ENCODE measurements around the gene NCKAP5. TPM values are rescaled to one million over a fixed set of nuclear protein-coding genes. Genes with fewer than 3 reads are reported as not detected.

Gene NCKAP5
- total and polyA plus RNA-seq, 2 donors (not counting 1 experiment from before 2014, with no cell fraction given), result not detected

- Mint-ChIP-seq H3K27ac (no peak overlapping the region), H3K4me1 (no peaks in the 10 kb centered on the region), H3K4me3 (no peak overlapping the region), H3K27me3 (peaks cover 3% of the 10 kb centered on the region), H3K9me3 (ENCODE audit: insufficient read depth) (peaks cover 2% of the 10 kb centered on the region)
- intact Hi-C loops (cut with micrococcal nuclease), result no loop called here
- no peak for ATAC-seq (ENCODE audit: low read depth)
- H3K4me1 ChIP-seq (ENCODE audit: control insufficient read depth in 2 of 2, insufficient read depth in 2 of 2, low read length in 2 of 2), result no peaks in the 10 kb centered on the region
- WGBS (ENCODE audit: insufficient coverage), result 100% methylated on average over 1 of the region's 4 CpGs
- no peaks in the 10 kb centered on the region for H3K79me2 ChIP-seq (ENCODE audit: control insufficient read depth, insufficient read depth, low read length)
- no peak for DNase-seq
- H3K4me2 ChIP-seq (replicated peaks; ENCODE audit: low read depth, low read length, poor library complexity, severe bottlenecking), result no peak overlapping the region
- H3K9ac ChIP-seq (ENCODE audit: low read length), result no peak overlapping the region
- H4K20me1 ChIP-seq (ENCODE audit: control insufficient read depth, insufficient read depth, low read length, poor library complexity, severe bottlenecking), result no peaks in the 10 kb centered on the region
- H2AFZ ChIP-seq (ENCODE audit: insufficient read depth, low read depth, low read length, poor library complexity, severe bottlenecking), result no peak overlapping the region
- H3K9me3 ChIP-seq (ENCODE audit: control extremely low read depth in 1 of 3, control insufficient read depth in 2 of 3, insufficient read depth in 1 of 3, low read length in 2 of 3), result peaks cover 0 to 3% (median 0%) of the 10 kb centered on the region in 3 donors
- TF ChIP-seq EZH2 (IDR thresholded peaks at IDR 0.05; ENCODE audit: borderline replicate concordance, insufficient read depth, low read depth, low read length, poor library complexity, severe bottlenecking), result no peak
- no peak for TF ChIP-seq CTCF (IDR thresholded peaks at IDR 0.05)
- no peaks in the 10 kb centered on the region for H3K36me3 ChIP-seq (replicated peaks in 1 of 2; ENCODE audit: control extremely low read depth in 1 of 2, control insufficient read depth in 1 of 2, extremely low read depth in 1 of 2, insufficient read depth in 2 of 2, low read length in 1 of 2)
- CTCF ChIA-PET, result no interaction called here
- POLR2A ChIA-PET, result no interaction called here
- H3K27me3 ChIP-seq (replicated peaks in 1 of 4; ENCODE audit: control extremely low read depth in 1 of 4, control insufficient read depth in 3 of 4, insufficient read depth in 4 of 4, low read length in 3 of 4), result no peaks in the 10 kb centered on the region
- no peak overlapping the region for H3K27ac ChIP-seq (ENCODE audit: low read length in 2 of 2)
- H3K4me3 ChIP-seq (ENCODE audit: control extremely low read depth in 1 of 5, extremely low read depth in 1 of 5, insufficient read depth in 1 of 5, low read depth in 2 of 5, low read length in 4 of 5), result no peak overlapping the region
Observed at GRCh38 chr2:133218204-133218603, 350.1 kb downstream of the NCKAP5 start.

DNA sequence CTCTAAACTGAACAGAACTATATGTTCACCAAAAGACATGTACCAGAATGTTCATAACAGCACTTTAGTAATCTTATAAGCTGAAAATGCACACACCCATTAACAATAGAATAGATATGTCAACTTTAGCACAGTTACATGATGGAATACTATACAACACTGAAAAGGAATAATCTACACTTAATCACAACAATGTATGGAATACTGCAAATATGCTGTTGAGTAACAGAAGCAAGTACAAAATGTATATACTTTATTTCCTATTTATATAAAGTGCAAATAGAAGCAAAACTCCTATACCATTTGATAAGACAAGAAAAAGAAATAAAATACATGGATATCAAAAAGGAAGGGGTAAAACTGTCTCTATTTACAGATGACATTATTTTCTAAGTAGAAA, 352.8 kb downstream of the NCKAP5 start:
- CTCF ChIA-PET, result no interaction called here
- intact Hi-C loops (cut with micrococcal nuclease), result no loop called here

More for the DNA sequence above, 352.8 kb downstream of the NCKAP5 start:
- Histone ChIP-seq H4K20me1 (ENCODE audit: control insufficient read depth, insufficient read depth, low read length, poor library complexity, severe bottlenecking) (no peaks in the 10 kb centered on the region), H3K9ac (ENCODE audit: low read length) (no peak overlapping the region), H3K27me3 (replicated peaks in 1 of 4; ENCODE audit: control extremely low read depth in 1 of 4, control insufficient read depth in 3 of 4, insufficient read depth in 4 of 4, low read length in 3 of 4) (no peaks in the 10 kb centered on the region), H3K27ac (ENCODE audit: low read length in 2 of 2) (no peak overlapping the region), H3K79me2 (ENCODE audit: control insufficient read depth, insufficient read depth, low read length) (no peaks in the 10 kb centered on the region), H3K4me2 (replicated peaks; ENCODE audit: low read depth, low read length, poor library complexity, severe bottlenecking) (no peak overlapping the region), H3K4me1 (ENCODE audit: control insufficient read depth in 2 of 2, insufficient read depth in 2 of 2, low read length in 2 of 2) (no peaks in the 10 kb centered on the region), H3K9me3 (ENCODE audit: control extremely low read depth in 1 of 3, control insufficient read depth in 2 of 3, insufficient read depth in 1 of 3, low read length in 2 of 3) (peaks cover 0 to 3% (median 0%) of the 10 kb centered on the region in 3 donors), H3K36me3 (replicated peaks in 1 of 2; ENCODE audit: control extremely low read depth in 1 of 2, control insufficient read depth in 1 of 2, extremely low read depth in 1 of 2, insufficient read depth in 2 of 2, low read length in 1 of 2) (no peaks in the 10 kb centered on the region), H2AFZ (ENCODE audit: insufficient read depth, low read depth, low read length, poor library complexity, severe bottlenecking) (no peak overlapping the region), H3K4me3 (ENCODE audit: control extremely low read depth in 1 of 5, extremely low read depth in 1 of 5, insufficient read depth in 1 of 5, low read depth in 2 of 5, low read length in 4 of 5) (no peak overlapping the region)
- peaks cover 3% of the 10 kb centered on the region for H3K27me3 Mint-ChIP-seq
- TF ChIP-seq CTCF (IDR thresholded peaks at IDR 0.05), result no peak
- no peak for TF ChIP-seq EZH2 (IDR thresholded peaks at IDR 0.05; ENCODE audit: borderline replicate concordance, insufficient read depth, low read depth, low read length, poor library complexity, severe bottlenecking)
- H3K4me3 Mint-ChIP-seq, result no peak overlapping the region
- DNase-seq, result no peak
- H3K9me3 Mint-ChIP-seq (ENCODE audit: insufficient read depth), result peaks cover 2% of the 10 kb centered on the region
- H3K4me1 Mint-ChIP-seq, result no peaks in the 10 kb centered on the region
- ATAC-seq (ENCODE audit: low read depth), result no peak
- no peak overlapping the region for H3K27ac Mint-ChIP-seq
- POLR2A ChIA-PET, result no interaction called here
